ENCODE data around the gene ABCA4. TPM values are rescaled to one million over a fixed set of nuclear protein-coding genes. Genes with fewer than 3 reads are reported as not detected.

The ABCA4 gene
- total RNA-seq, 4 donors from 2014 or later: 0.49 to 2.0 (median 1.0) TPM; not detected in 1

GRCh38 chr1:94130851-94131595, 10.1 kb upstream of the ABCA4 start:
- intact Hi-C loops (cut with DNase I; ENCODE audit: low total_unique reads): no loop called here

GRCh38 chr1:94126651-94127050, 5.7 kb upstream of the ABCA4 start:
- no peaks in the 10 kb centered on the region for H3K9me3 ChIP-seq
- H3K27me3 ChIP-seq: no peaks in the 10 kb centered on the region
- DNase-seq: no peak
- no peak overlapping the region for H3K4me3 ChIP-seq
- no peaks in the 10 kb centered on the region for H3K4me1 ChIP-seq
- no peaks in the 10 kb centered on the region for H3K36me3 ChIP-seq
- intact Hi-C loops (cut with DNase I; ENCODE audit: low total_unique reads): no loop called here
- TF ChIP-seq POLR2A (IDR thresholded peaks at IDR 0.05) (no peak), CTCF (IDR thresholded peaks at IDR 0.05) (no peak)
- H3K27ac ChIP-seq: no peak overlapping the region

More at GRCh38 chr1:94130851-94131595, 10.1 kb upstream of the ABCA4 start:
- H3K27ac ChIP-seq: no peak overlapping the region
- TF ChIP-seq POLR2A (IDR thresholded peaks at IDR 0.05) (no peak), CTCF (IDR thresholded peaks at IDR 0.05) (no peak)
- no peaks in the 10 kb centered on the region for H3K27me3 ChIP-seq
- DNase-seq: no peak
- no peak overlapping the region for H3K4me3 ChIP-seq
- H3K9me3 ChIP-seq: no peaks in the 10 kb centered on the region
- H3K36me3 ChIP-seq: no peaks in the 10 kb centered on the region
- no peaks in the 10 kb centered on the region for H3K4me1 ChIP-seq

- no peak for TF ChIP-seq POLR2A (IDR thresholded peaks at IDR 0.05)
- TF ChIP-seq CTCF (IDR thresholded peaks at IDR 0.05): no peak
- intact Hi-C loops (cut with DNase I; ENCODE audit: low total_unique reads): no loop called here
- Histone ChIP-seq H3K4me1 (no peaks in the 10 kb centered on the region), H3K4me3 (no peak overlapping the region), H3K27ac (no peak overlapping the region), H3K9me3 (no peaks in the 10 kb centered on the region), H3K36me3 (no peaks in the 10 kb centered on the region), H3K27me3 (no peaks in the 10 kb centered on the region)
- no peak for DNase-seq
Measured at GRCh38 chr1:94125551-94126514, 4.9 kb upstream of the ABCA4 start.

GRCh38 chr1:94124538-94124937, 3.6 kb upstream of the ABCA4 start:
- no peaks in the 10 kb centered on the region for H3K9me3 ChIP-seq
- no peak overlapping the region for H3K4me3 ChIP-seq
- no peaks in the 10 kb centered on the region for H3K27me3 ChIP-seq
- no peaks in the 10 kb centered on the region for H3K4me1 ChIP-seq
- DNase-seq: no peak
- TF ChIP-seq CTCF (IDR thresholded peaks at IDR 0.05) (no peak), POLR2A (IDR thresholded peaks at IDR 0.05) (no peak)
- intact Hi-C loops (cut with DNase I; ENCODE audit: low total_unique reads): no loop called here
- H3K27ac ChIP-seq: no peak overlapping the region
- H3K36me3 ChIP-seq: no peaks in the 10 kb centered on the region
